ENCODE measurements around the gene ACOT11. TPM values are rescaled to one million over a fixed set of nuclear protein-coding genes. Genes with fewer than 3 reads are reported as not detected.
"Not testable (repeated sequence)": the region's sequence is repeated elsewhere in the genome, so short reads cannot be mapped to it uniquely, and the experiment has no call there.

Gene ACOT11
- total RNA-seq, 2 experiments from 2014 or later, result 1.1 to 1.2 TPM

GRCh38 chr1:54610048-54610447 is 62.0 kb downstream of the ACOT11 start:
- CTCF ChIA-PET, result no interaction called here
- Mint-ChIP-seq H3K9me3 (no peaks in the 10 kb centered on the region), H3K4me1 (ENCODE audit: low read depth) (peaks cover 4% of the 10 kb centered on the region), H3K27me3 (ENCODE audit: low read depth) (no peaks in the 10 kb centered on the region), H3K36me3 (ENCODE audit: low read depth) (no peaks in the 10 kb centered on the region), H3K27ac (no peak overlapping the region), H3K4me3 (no peak overlapping the region)
- no peak for DNase-seq
- intact Hi-C loops (cut with micrococcal nuclease), result no loop called here

GRCh38 chr1:54610601-54611580 is 62.9 kb downstream of the ACOT11 start:
- H3K4me3 Mint-ChIP-seq, result no peak overlapping the region
- no peaks in the 10 kb centered on the region for H3K27me3 Mint-ChIP-seq (ENCODE audit: low read depth)
- no peak for DNase-seq
- H3K9me3 Mint-ChIP-seq, result no peaks in the 10 kb centered on the region
- no peaks in the 10 kb centered on the region for H3K4me1 Mint-ChIP-seq (ENCODE audit: low read depth)
- CTCF ChIA-PET, result no interaction called here
- H3K27ac Mint-ChIP-seq, result no peak overlapping the region
- H3K36me3 Mint-ChIP-seq (ENCODE audit: low read depth), result no peaks in the 10 kb centered on the region
- intact Hi-C loops (cut with micrococcal nuclease), result no loop called here

GRCh38 chr1:54611621-54612020 is 63.6 kb downstream of the ACOT11 start:
- Mint-ChIP-seq H3K36me3 (ENCODE audit: low read depth) (no peaks in the 10 kb centered on the region), H3K27me3 (ENCODE audit: low read depth) (no peaks in the 10 kb centered on the region)

GRCh38 chr1:54614024-54614423 is 66.0 kb downstream of the ACOT11 start:
- intact Hi-C loops (cut with micrococcal nuclease), result loop anchor here (1.0 kb wide), 1 partner anchor 72 kb away; no protein-coding TSS in a partner anchor
- Mint-ChIP-seq H3K4me1 (ENCODE audit: low read depth) (no peaks in the 10 kb centered on the region), H3K36me3 (ENCODE audit: low read depth) (no peaks in the 10 kb centered on the region), H3K27me3 (ENCODE audit: low read depth) (no peaks in the 10 kb centered on the region), H3K27ac (no peak overlapping the region), H3K9me3 (no peaks in the 10 kb centered on the region), H3K4me3 (no peak overlapping the region)
- CTCF ChIA-PET, result no interaction called here
- no peak for DNase-seq

More at GRCh38 chr1:54611621-54612020, 63.6 kb downstream of the ACOT11 start:
- DNase-seq, result no peak
- Mint-ChIP-seq H3K4me1 (ENCODE audit: low read depth) (no peaks in the 10 kb centered on the region), H3K27ac (no peak overlapping the region), H3K4me3 (no peak overlapping the region), H3K9me3 (no peaks in the 10 kb centered on the region)
- CTCF ChIA-PET, result no interaction called here
- intact Hi-C loops (cut with micrococcal nuclease), result no loop called here

- no peaks in the 10 kb centered on the region for H3K4me1 Mint-ChIP-seq (ENCODE audit: low read depth)
- H3K36me3 Mint-ChIP-seq (ENCODE audit: low read depth), result no peaks in the 10 kb centered on the region
- no peak overlapping the region for H3K4me3 Mint-ChIP-seq
- no peak overlapping the region for H3K27ac Mint-ChIP-seq
- H3K27me3 Mint-ChIP-seq (ENCODE audit: low read depth), result no peaks in the 10 kb centered on the region
- intact Hi-C loops (cut with micrococcal nuclease), result loop anchor here (1.0 kb wide), 1 partner anchor 72 kb away; no protein-coding TSS in a partner anchor
- CTCF ChIA-PET, result no interaction called here
- DNase-seq, result no peak
- no peaks in the 10 kb centered on the region for H3K9me3 Mint-ChIP-seq
These were observed 66.5 kb downstream of the ACOT11 start for GRCh38 chr1:54614563-54614962.

GRCh38 chr1:54615531-54616279 is 67.7 kb downstream of the ACOT11 start:
- Mint-ChIP-seq H3K36me3 (ENCODE audit: low read depth) (no peaks in the 10 kb centered on the region), H3K9me3 (no peaks in the 10 kb centered on the region), H3K27me3 (ENCODE audit: low read depth) (no peaks in the 10 kb centered on the region), H3K4me1 (ENCODE audit: low read depth) (no peaks in the 10 kb centered on the region), H3K4me3 (no peak overlapping the region), H3K27ac (no peak overlapping the region)
- intact Hi-C loops (cut with micrococcal nuclease), result no loop called here
- no peak for DNase-seq
- CTCF ChIA-PET, result no interaction called here

GRCh38 chr1:54619749-54620148 is 71.7 kb downstream of the ACOT11 start:
- no peak overlapping the region for H3K4me3 Mint-ChIP-seq
- DNase-seq, result no peak
- H3K9me3 Mint-ChIP-seq, result no peaks in the 10 kb centered on the region
- no peaks in the 10 kb centered on the region for H3K27me3 Mint-ChIP-seq (ENCODE audit: low read depth)
- no peaks in the 10 kb centered on the region for H3K36me3 Mint-ChIP-seq (ENCODE audit: low read depth)
- CTCF ChIA-PET, result interaction anchor here (0.6 kb wide), 1 partner anchor 1578 kb away, joined by 3 read pairs; no protein-coding TSS in a partner anchor
- intact Hi-C loops (cut with micrococcal nuclease), result no loop called here
- no peak overlapping the region for H3K27ac Mint-ChIP-seq
- H3K4me1 Mint-ChIP-seq (ENCODE audit: low read depth), result no peaks in the 10 kb centered on the region

- Mint-ChIP-seq H3K4me1 (ENCODE audit: low read depth) (no peaks in the 10 kb centered on the region), H3K27ac (no peak within 1 kb of the TSS), H3K9me3 (no peaks in the 10 kb centered on the region), H3K4me3 (no peak within 1 kb of the TSS), H3K27me3 (ENCODE audit: low read depth) (no peaks in the 10 kb centered on the region), H3K36me3 (ENCODE audit: low read depth) (no peaks in the 10 kb centered on the region)
- no peak for DNase-seq
- CTCF ChIA-PET, result interaction anchor here (0.8 kb wide), 1 partner anchor 1565 kb away, joined by 5 read pairs; no protein-coding TSS in a partner anchor
- intact Hi-C loops (cut with micrococcal nuclease), result no loop called here
These were observed 75.4 kb downstream of the ACOT11 start, which contains the start of gene FAM151A for GRCh38 chr1:54623216-54624007. Gene FAM151A (minus strand): TSS chr1:54623525. CDS start chr1:54623395, 130 bp downstream.

- CTCF ChIA-PET, result no interaction called here
- Mint-ChIP-seq H3K36me3 (ENCODE audit: low read depth) (no peaks in the 10 kb centered on the region), H3K27ac (no peak overlapping the region), H3K27me3 (ENCODE audit: low read depth) (no peaks in the 10 kb centered on the region), H3K9me3 (no peaks in the 10 kb centered on the region), H3K4me1 (ENCODE audit: low read depth) (no peaks in the 10 kb centered on the region), H3K4me3 (no peak overlapping the region)
- intact Hi-C loops (cut with micrococcal nuclease), result no loop called here
- DNase-seq, result no peak
These were observed 76.7 kb downstream of the ACOT11 start for GRCh38 chr1:54624466-54625464.

- Mint-ChIP-seq H3K9me3 (no peaks in the 10 kb centered on the region), H3K36me3 (ENCODE audit: low read depth) (no peaks in the 10 kb centered on the region), H3K4me3 (no peak overlapping the region), H3K27ac (no peak overlapping the region), H3K27me3 (ENCODE audit: low read depth) (no peaks in the 10 kb centered on the region), H3K4me1 (ENCODE audit: low read depth) (no peaks in the 10 kb centered on the region)
- CTCF ChIA-PET, result no interaction called here
- intact Hi-C loops (cut with micrococcal nuclease), result no loop called here
- no peak for DNase-seq
These were observed 79.2 kb downstream of the ACOT11 start for GRCh38 chr1:54627196-54627595.

- H3K27ac Mint-ChIP-seq; H3K27me3 Mint-ChIP-seq (ENCODE audit: low read depth); H3K4me3 Mint-ChIP-seq; H3K9me3 Mint-ChIP-seq; H3K4me1 Mint-ChIP-seq (ENCODE audit: low read depth); DNase-seq; H3K36me3 Mint-ChIP-seq (ENCODE audit: low read depth); intact Hi-C loops (cut with micrococcal nuclease): not testable (repeated sequence)
- CTCF ChIA-PET, result interaction anchor here (0.6 kb wide), 1 partner anchor 31 kb away, joined by 4 read pairs; no protein-coding TSS in a partner anchor
These were observed 87.8 kb downstream of the ACOT11 start for GRCh38 chr1:54635804-54636203.

All from activated naive CD4-positive, alpha-beta T cell treated with anti-CD3 and anti-CD28 coated beads for 36 hours (primary cell).